GM21619 (cell line): ENCODE data around the gene GPC5.
"Not testable (repeated sequence)": the region's sequence is repeated elsewhere in the genome, so short reads cannot be mapped to it uniquely, and the experiment has no call there.

Experiments
- ATAC-seq: cut with Tn5 transposase; IDR thresholded peaks from one replicate; pipeline ENCODE4 v1.9.1; 2021; ENCODE audit not compliant: unreplicated experiment

Gene GPC5

DNA sequence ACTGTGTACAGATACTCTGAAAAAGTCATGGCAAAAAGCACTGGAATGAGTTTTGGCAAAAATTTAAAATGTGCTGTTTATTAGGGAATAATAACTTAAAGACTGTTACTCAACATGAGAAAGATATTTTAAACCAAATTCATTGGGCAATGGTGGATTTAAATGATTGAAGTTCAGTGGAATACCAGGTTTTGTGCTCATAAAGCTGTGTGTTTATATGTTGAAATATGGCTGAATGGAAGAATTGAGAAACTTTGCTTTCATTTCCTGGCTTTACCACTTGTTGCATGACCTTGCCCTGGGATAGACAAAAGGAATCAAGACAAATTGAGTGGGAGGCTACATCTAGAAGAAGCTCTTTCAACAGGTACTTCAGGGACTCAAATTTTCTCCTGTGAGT is 246.4 kb downstream of the GPC5 start:
- ATAC-seq, result no peak

DNA sequence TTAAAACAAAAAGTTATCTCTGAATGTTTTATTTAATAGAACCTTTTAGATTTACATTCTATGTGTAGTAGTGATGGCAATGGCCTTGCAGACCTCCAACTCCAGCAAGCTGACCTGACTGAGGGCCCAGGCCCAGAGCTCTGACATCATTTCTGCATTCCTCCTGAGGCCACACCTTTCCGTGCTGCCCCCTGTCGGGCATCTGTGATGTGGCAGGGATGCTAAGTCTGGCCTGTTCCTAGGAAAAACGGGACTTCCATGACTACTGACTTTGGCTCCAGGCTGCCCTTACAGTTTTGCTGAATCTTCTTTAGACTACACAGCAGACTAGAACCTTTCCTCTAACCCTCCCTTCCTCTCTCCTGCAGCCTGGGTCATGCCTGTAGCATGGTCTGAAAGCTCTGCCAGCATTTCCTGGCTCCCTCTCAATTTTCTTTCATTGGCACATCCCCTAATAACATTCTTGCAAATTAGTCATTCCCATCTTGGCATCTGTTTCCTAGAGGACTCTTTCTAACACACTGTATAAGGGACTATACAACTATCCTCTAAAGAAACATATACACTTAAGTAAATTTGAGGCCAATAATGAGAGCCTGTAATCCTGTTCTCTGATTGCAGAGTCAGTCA is 249.1 kb downstream of the GPC5 start:
- ATAC-seq, result peak; percentile 50

DNA sequence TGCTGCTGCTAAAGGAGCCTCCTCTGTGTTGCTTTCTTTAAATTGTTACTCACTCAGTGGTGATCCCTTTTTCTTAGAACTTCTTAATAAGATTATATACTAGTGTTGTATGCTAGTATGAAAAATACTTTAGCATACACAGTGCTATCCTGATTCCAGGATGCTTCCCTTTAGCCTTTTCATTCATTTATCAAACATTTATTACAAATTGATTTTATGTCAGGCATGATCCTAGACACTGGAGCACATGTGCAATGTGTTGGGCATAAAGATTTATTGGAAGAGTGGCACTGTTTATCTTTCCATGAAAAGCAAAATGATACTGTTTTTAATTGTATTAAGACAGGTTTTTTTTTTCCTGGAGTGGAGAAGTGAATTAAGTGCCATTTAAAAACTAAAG is 249.6 kb downstream of the GPC5 start:
- ATAC-seq, result no peak

DNA sequence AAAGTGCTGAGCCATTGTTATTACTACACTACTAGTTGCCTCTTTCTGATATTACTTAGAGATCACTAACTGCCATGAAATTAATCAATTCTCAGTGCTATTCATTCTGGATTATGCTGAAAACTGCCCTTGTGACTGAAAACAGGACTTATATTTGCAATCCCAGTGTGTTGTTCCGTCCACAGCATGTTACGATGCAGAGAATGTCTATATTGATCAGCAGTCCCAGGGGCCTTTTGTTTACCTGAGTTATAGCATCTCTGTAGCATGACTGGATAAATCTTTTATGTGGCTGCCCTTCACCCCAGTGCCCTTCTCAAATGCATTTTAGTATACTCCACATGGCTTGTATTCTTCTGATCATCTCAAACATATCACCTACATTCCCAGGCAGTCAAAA is 251.0 kb downstream of the GPC5 start:
- ATAC-seq, result no peak

DNA sequence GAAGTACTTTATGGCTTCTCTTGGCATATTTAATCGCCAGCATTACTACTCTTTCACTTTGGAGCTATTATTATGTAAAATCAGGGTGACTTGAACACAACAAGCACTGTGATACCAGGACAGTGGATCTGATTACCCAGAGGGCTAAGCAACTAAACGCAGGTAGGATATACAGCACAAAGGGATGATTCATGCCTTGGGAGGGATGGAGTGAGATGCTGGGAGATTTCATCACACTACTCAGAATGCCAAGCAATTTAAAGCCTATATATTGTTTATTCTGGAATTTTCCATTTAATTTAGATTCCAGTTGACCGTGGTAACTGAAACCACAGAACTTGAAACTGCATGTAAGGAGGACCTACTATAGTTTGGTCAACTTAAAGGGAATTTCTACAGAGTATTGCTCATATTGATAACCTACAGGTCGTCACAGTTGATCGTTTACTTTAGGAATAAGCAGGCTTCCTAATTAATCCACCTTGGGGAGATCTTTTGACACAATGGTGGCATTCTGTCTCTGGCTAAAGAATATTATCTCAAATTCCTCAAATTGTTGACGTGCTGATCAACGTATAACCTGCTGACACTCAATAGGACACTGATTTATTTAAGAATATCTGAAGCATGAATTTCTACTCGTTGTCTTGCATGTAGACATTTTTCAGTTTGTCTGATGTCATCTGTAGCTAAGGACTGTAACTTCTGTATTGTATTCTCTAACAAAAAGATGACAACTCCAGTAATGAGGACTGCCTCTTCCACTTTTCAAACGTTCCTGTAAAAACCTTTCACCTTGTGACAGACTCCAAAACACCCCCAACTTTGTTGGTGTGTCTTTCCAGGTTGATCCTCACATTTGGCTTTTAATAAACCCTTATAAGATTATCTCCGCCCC is 254.2 kb downstream of the GPC5 start:
- ATAC-seq, result no peak

DNA sequence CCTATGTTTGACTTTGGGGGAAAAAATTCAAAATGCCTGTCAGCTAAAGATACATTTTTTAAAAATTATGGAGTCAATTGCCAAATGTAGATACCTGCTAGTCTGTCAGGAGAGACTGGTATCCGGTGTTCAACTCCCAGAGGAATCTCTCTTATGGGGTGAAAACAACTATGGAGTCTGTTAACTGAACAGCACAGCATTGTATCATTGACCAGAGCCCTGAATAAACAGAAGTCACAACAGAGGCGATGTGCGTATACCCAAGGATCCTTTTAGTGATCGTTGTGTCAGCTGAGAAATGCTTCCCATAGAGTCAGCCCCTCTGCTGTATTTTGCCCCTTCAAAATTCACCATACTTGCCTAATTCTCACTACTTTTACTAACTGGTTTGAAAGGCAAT is 257.3 kb downstream of the GPC5 start:
- ATAC-seq, result no peak

DNA sequence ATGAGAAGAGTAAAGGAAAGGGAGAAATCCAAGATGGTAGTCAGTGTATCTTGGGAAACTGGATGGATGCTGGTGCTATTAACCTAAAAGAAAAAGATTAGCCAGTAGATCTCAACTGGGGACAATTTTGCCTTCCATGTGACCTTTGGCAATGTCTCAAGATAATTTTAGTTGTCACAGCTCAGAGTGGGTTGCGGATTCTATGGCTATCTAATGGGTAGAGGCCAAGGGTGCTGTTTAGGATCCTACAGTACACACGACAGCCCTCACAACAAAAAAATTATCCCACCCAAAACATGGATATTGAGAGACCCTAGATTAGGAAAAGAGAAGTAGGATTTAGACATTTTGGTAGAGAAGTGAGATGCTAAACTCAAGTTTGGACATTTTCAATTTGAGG is 258.9 kb downstream of the GPC5 start:
- ATAC-seq, result no peak

DNA sequence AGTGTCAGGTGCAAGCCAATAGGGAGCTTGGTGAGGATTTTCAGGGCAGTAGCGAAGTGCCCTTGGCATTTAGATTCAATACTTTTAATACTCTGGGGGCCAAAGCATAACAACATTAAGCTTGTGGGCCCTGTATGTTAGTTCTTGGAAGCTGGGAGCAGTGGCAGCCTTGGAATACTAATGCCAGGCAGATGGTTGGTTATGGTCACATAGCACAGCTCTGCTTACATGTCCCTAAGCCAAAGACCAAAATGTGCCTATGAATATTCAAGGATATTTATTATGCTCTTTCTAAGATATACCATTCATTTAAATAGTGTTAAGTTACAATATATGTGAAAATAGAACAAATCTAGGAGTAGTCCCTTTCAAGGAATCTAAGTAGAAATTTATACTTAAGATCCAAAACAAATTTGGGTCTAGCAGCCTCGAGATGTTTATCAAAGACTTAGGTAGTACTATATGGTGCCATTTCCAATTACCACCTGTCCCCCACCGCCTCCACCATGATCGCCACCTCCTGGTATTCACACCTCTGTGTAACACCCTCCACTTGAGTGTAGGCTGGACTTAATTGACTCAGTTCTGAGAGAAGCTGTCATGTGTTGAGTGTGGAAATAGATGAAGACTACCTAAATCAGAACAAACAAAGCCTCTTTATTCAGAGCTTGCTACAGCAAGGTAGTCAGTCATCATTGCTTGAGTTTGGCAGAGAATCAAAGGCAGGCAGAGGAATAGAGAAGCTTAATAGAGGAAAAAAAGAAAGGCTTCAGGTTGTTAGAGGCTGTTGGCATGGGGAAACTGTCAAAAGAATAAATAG is 261.0 kb downstream of the GPC5 start:
- ATAC-seq, result no peak

DNA sequence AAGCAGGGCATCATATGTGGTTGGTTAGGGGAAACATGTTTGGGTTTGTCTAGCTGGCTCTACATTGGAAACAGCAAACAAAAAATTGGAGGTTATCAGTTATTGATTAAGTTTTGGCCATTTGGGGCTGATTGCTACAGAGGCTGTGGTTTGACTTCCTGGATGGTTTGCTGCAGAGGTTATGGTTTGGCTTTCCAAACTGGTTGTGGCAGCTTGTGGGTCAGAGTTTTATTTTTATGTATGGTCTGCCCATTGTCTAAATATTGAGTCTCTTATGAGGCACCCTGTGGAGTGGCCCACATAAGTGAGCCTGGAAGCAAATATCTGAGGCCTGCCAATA is 261.6 kb downstream of the GPC5 start:
- ATAC-seq, result no peak

DNA sequence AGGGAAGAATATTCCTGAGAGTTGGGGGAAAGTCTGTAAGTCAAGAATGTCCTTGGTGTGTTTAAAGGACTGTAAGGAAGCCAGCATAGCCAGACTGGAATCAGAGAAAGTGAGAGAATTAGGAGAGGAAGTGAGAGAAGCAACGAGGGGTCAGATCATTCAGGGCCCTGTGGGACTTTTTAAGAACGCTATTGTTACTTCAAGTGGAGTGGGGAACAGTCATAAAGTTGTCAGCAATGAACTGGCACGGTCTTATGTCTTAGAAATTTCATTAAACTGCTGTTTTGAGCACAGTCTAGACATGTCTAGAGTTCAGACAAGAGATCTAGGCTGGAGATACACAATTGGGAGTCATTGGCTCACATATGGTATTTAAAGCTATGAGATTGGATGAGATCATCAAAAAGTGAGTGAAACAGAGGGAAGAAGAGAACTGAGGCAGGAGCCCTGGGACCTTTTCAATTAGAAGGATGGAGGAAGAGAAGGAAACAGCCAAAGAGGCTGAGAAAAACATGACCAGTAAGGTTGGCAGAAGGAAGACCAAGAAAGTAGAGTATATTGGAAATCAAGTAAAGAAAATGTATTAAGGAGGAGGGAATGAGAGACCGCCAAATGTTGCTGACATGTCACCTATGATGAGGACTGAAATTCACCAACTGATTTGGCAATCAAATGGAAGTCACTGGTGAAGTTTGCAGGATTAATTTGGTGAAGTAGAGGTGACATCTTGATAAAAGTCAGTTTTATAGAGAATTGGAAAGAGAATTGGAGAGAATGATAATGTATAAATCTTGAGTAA is 263.5 kb downstream of the GPC5 start:
- ATAC-seq, result peak; percentile 46

DNA sequence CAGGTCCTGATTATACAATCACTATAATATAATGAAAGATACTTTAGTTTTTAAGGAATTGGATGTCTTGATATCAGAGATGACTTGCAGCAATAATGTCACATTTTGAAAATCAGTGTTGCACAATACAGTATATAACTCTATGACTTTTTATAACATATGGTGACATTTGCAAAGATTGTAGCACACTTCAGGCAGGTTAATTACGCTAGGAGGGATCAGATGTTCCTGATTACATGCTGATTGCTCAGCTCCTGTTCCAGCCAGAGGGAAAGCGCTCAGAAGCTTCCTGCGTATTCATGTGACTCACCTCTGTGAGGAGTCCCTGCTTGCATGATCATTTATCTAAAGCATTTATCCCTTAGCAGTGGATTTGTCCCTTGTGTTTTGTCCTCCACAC is 265.6 kb downstream of the GPC5 start:
- no peak for ATAC-seq

DNA sequence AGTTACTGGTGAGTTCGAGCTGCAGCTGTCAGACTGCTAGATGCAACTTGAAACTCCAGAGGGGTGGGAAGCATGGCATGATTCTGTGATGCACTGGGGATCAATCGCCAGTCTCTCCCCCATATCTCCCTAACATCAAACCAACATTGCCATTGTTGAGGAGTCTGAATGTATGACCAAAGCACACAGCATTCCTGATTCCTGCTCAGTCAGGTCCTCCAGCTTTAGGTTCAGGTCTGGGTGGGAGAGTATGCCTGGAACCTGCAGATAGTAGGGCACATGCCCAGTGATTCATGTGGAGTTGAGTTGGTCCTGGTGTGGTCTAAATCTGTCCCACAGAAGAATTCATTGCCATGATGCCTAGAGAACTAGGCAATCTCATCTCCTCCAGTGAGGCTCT is 269.1 kb downstream of the GPC5 start:
- no peak for ATAC-seq

DNA sequence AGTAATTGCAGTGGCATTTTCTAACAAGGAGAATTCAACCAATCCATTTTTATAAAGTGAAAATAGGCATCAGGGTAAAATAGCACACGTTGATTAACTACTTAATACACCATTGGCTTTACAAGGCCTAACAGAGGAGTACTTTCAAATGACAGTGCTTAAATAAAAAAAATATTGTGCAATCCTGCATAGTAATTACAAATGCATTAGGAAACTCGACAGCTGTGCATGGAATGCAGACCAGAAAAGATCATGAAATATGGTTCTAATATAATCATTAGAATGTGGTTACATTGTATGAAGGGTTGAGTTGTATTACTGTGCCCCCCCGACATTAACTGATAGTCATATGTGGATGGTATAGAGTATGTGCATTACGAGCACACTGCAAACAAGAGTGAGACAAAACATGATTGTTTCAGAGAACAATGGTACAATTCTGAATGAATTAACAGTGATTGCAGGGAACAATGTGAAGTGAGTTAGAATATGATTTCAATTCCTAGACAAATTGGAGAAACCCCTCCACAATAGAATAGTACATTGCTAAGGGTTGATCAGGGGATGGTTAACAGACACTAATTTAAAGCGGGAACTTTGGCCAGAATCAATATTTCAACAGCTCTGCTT is 270.6 kb downstream of the GPC5 start:
- no peak for ATAC-seq

DNA sequence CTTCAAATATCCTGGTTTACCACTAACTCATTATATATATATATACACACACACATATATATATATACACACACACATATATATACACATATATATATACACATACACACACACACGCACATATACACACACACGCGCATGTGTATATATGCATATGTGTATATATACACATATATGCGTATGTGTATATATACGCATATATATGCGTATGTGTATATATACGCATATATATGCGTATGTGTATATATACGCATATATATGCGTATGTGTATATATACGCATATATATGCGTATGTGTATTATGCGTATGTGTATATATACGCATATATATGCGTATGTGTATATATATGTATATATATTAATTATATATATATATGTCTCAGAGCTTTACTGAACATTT is 275.9 kb downstream of the GPC5 start:
- not testable (repeated sequence) for ATAC-seq

DNA sequence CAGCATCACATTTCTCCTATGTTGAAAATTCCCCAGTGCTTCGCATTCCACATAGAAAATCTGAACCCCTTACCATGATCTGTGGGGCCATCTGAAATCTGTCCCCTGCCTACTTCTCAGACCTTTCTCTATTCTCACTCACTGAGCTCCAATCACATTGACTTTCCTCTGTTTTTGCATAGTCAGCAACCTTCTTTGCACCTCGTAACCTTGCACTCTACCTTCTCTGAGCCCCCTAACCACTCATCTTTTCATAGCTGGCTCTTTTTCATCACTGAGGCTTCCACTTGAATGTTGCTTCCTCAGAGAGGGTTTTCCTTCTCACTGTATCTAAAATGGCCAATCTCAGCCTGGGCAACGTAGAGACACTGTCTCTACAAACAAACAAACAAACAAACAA is 286.3 kb downstream of the GPC5 start:
- ATAC-seq, result no peak

DNA sequence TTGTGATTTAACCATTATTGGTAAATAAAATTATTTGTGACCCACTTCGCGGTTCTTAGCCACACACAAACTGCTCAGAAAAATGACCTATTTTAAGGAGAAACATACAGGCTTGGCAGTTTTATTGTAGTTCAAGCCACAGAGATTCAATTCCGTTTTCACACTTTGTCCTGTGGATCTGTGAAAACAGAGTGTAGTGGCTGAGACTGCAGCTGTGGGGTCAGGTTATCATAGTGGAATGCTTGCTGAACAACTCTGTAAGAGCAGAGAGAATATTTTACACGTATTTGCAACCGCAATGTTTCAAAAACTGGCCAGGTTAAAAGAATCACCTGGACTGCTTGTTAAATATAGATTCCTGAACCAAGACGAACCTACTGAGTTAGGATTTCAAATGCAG is 292.5 kb downstream of the GPC5 start:
- no peak for ATAC-seq

DNA sequence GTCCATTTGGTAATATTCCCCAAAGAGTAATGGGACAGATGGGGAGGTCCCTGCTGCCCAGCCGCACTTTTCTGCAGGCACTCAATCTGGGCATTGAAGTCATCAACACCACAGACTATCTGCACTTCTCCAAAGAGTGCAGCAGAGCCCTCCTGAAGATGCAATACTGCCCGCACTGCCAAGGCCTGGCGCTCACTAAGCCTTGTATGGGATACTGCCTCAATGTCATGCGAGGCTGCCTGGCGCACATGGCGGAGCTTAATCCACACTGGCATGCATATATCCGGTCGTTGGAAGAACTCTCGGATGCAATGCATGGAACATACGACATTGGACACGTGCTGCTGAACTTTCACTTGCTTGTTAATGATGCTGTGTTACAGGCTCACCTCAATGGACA is 295.0 kb downstream of the GPC5 start:
- no peak for ATAC-seq

DNA sequence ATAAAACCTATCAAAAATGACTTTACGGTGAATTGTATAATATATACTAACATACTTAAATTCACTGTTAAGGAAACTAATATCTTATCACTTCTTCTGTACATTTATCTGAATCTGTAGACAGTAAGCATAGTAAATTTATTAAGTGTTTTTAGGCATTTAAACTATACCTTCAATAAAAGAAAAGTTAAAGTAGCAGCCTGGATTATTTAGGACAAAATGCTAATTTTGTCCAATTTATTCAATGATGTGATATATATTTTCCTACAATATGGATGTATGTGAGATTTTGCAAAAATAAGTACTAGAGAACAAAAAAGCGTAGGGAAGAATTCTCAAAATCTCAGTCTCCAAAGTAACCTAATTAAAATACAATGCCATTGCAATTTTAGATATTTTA is 299.9 kb downstream of the GPC5 start:
- no peak for ATAC-seq

DNA sequence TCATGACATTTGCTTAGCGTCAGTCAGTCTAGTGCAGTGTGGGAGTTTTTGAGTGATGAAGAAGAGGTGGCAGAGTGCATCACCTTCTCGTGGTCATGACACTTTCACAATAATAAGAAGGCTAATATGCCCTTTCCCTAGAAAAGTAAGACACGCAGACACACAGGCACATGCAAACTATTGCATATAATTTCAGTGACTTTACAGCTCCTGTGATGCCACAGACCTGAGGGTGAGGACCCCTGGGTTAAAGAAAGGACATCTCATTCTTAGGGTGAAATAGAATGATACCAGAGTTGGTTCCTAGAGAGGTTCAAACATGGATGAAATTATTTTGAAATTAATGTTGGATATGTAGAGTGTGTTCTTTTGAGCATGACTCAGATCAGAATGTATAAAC is 300.3 kb downstream of the GPC5 start:
- ATAC-seq, result no peak

DNA sequence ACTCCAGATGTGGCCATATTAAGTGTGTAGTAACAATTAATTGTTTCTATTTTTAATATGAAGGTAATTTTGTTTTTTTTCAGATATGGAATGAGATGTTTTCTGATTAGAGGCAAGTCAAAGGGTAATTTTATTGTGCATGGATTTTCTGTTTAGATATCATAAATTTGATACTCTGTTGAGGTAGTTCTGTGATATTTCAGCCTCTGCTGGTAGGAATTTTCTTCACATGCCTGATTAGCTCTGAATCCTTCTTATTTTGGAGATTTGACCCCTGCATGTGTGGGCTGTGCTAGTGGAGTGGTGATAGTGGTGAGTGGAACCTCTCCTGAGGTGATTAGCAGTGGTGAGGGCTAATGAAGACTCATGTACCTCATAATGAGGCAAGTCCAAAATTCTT is 301.4 kb downstream of the GPC5 start:
- ATAC-seq, result no peak

DNA sequence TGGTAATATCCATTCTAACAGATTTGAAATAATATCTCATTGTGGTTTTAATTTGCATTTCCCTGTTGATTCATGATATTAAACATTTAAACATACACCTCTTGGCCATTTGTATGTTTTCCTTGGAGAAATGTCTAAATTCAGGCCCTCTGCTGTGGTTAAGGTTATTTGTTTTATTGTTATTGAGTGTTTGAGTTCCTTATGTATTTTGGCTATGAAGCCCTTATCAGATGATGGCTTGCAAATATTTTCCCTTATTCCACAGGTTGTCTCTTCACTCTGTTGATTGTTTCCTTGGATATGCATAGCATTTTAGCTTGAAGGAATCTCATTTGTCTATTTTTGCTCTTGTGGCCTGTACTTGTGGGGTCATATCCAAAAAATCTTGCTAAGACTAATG is 303.6 kb downstream of the GPC5 start:
- no peak for ATAC-seq
